Frontal cortex (tissue), 4 donors: ENCODE results near the gene MYG1. TPM values are rescaled to one million over a fixed set of nuclear protein-coding genes. Genes with fewer than 3 reads are reported as not detected.
A peak's percentile ranks its signal among the peaks of the same experiment; 100 is the strongest.

Experiments
- DNase-seq, 2 donors: peaks; one replicate each; pipeline ENCODE4 v3.0.0; 2012; ENCODE audit warnings: low spot score in 2 of 2
- FAIRE-seq: peaks from 2 replicates; lab custom pipeline; 2012; peaks lifted over from hg19 to GRCh38; lab: Jason Lieb, UNC
- total RNA-seq: library from RNA; depleted of rRNA; stranded (reverse); fragments of >200 nt; gene quantifications from one replicate; pipeline ENCODE4 v1.2.3, GENCODE V29; 2014
- donor health status: control.
- donor health status: control.
- donor health status: control.

The MYG1 gene
- total RNA-seq, 1 donor from 2014 or later = 45.7 TPM

DNA sequence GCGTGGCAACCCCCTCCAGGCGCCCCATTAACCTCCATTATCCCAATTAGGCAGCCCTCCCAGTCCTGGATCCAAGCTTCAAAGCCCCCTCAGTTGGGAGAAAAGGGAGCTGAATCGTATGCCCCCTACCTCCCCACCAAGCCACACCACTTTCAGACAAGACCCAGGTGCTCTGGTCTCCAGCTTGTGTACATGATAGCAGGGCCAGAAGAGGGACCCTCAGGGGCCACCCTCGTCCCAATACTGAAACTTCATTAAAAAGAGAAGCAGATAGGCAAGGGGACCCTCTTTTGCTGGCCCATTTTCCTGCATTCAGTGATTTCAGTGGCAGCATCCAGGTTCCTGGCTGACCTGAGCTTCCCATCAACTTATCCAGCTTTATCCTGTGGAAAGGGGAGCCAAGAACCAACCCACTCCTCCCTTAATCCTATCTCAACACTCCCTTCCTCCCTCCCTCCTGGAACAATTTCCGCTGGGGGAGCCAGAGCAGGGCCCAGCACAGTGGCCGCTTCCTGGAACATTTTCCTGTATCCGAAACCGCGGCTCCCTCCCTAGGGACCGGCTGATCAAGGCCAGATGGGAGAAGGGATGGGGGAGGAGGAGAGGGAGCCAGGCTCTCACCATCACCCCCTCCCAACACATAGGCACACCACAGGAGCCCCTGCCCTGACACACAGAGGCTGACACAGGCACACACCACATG lies 46.1 kb downstream of the MYG1 start:
- FAIRE-seq = no peak
- DNase-seq = no peak

DNA sequence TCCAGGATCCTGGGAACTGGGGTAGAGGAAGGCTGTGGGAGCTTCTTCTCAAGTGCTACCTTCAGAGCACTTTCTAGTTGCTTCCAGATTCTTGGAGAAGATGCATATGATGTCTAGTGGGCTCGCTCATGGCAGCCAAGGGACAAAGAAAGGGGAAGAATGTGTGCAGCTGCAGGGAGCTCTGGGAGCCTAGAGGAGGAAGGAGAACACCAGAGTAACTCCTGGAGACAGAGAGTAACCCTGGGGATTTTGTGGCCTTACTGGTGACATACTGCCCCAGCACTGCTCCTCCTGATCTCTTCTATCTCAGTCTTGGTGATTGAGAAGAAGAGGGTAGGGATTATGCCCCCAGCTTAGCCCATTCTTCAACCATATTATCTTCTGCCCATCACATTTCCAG lies 47.0 kb downstream of the MYG1 start:
- FAIRE-seq (no peak), DNase-seq (no peak)

DNA sequence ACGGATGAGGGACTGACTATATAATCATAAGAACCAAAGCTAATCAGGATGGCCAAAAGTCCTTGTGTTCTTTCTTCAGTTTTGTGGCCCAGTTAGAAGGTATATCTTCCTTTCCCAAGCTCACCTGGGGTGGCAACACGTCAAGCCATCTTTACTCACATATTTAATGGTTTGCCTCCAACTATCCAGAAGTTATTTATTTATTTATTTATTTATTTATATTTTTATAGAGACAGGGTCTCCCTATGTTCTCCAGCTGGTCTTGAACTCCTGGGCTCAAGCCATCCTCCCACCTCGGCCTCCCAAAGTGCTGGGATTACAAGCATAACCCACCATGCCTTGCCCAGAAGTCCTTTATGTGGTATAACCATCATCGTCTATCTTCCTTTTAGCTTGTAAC lies 48.4 kb downstream of the MYG1 start:
- FAIRE-seq (no peak), DNase-seq (no peak)

DNA sequence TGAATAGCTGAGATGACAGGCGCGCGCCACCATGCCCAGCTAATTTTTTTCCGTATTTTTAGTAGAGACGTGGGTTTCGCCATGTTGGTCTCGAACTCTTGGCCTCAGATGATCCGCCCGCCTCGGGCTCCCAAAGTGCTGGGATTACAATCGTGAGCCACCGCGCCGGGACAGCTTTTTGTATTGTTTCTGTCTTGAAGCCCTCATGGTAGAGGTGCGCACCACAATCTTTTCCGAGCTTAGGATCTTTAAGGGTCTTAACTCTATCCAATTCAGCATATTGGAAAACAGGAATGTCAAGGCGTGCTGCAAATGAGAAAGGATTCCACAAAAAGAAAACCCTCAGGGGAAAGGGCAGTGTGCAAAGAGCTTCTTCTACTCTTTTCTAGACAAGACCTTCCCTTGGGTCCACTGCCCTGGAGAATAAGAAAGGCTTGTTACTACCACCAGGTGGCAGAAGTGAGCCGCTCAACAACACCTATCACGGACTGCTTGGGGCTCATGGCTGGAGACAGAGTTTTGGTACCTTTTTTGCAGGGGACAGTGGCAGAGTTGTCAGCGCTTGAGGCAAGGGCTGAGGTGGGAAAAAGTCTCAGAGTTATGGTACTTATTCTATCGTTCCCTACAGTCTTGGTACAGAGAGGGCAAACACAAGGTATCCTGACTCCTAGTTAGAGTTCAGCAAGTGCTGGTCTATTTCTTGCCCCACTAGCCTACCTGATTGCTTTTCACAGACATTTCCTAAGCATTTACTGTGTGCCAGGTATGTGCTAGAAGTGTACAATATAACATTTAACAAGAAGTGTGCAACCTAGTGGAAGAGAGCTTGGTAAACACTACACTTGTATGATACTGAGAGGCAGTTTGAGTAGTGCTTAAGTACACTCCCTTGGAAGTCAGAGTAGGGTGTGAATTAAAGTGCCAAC lies 53.1 kb downstream of the MYG1 start:
- no peak for FAIRE-seq
- DNase-seq = peak; percentile 54 to 76

DNA sequence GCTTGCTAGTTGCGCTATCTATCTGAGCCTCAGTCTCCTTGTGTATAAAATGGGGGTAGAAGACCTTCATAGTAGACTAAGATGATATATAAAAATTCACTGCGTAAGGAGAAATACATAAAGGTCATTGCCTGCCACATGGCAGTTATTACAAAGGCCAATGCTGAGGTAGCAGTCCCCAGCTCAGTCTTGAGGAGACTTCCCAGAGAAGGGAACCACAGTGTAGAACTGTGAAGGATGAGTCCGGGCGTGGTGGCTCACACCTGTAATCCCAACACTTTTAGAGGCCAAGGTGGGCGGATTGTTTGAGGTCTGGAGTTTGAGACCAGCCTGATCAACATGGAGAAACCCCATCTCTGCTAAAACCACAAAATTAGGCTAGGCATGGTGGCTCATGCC lies 53.8 kb downstream of the MYG1 start:
- DNase-seq (no peak), FAIRE-seq (no peak)

DNA sequence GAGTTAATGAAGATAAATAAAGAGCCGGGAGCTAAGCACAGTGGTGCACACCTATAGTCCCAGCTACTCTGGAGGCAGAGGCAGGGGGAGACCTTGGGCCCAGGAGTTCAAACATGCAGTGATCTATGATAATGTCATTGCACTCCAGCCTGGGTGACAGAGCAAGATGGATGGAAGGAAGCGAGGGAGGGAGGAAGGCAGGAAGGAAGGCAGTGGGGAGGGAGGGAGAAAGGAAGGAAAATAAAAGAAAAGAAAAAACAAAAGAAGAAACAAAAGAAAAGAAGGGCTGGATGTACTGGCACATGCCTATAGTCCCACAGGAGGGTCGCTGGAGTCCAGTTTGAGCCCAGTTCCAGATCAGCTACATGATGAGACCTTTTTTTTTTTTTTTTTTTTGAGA lies 55.6 kb downstream of the MYG1 start:
- DNase-seq (no peak), FAIRE-seq (no peak)

Other genes with a start within 250 kb of the MYG1 start
- gene TNS2, start 249.6 kb upstream of the MYG1 start, total RNA-seq = 11.4 TPM
- 22.4 TPM for gene SPRYD3, start 220.3 kb upstream of the MYG1 start, total RNA-seq
- 9.0 TPM for gene IGFBP6, start 202.0 kb upstream of the MYG1 start, total RNA-seq
- gene SOAT2, start 196.2 kb upstream of the MYG1 start, total RNA-seq = under 0.01 TPM
- 17.1 TPM for gene ZNF740, start 119.0 kb upstream of the MYG1 start, total RNA-seq
- gene CSAD, start 118.8 kb upstream of the MYG1 start, total RNA-seq = 11.8 TPM
- not detected for gene ITGB7, start 92.4 kb upstream of the MYG1 start, total RNA-seq
- gene RARG, start 67.5 kb upstream of the MYG1 start, total RNA-seq = 1.6 TPM
- 1.2 TPM for gene ESPL1, start 31.4 kb upstream of the MYG1 start, total RNA-seq
- gene PFDN5, start 4.2 kb upstream of the MYG1 start, total RNA-seq = 538 TPM
- gene AAAS, start 21.9 kb downstream of the MYG1 start, total RNA-seq = 34.2 TPM
- gene SP7, start 36.7 kb downstream of the MYG1 start, total RNA-seq = under 0.01 TPM
- gene SP1, start 80.5 kb downstream of the MYG1 start, total RNA-seq = 8.2 TPM
- not detected for gene AMHR2, start 124.2 kb downstream of the MYG1 start, total RNA-seq
- gene PRR13, start 142.0 kb downstream of the MYG1 start, total RNA-seq = 4.9 TPM
- 157 TPM for gene PCBP2, start 152.4 kb downstream of the MYG1 start, total RNA-seq
- 34.6 TPM for gene MAP3K12, start 199.8 kb downstream of the MYG1 start, total RNA-seq
- 26.9 TPM for gene TARBP2, start 201.6 kb downstream of the MYG1 start, total RNA-seq
- gene NPFF, start 207.8 kb downstream of the MYG1 start, total RNA-seq = not detected